SK-N-SH (cell line): ENCODE data around the gene THTPA. TPM values are rescaled to one million over a fixed set of nuclear protein-coding genes. Genes with fewer than 3 reads are reported as not detected.

Experiments
- CTCF ChIA-PET: fragments of 300-600, 350-600 bp; formaldehyde crosslinking; extraction: SDS; loops from one replicate; lab custom pipeline; 2021; lab: Yijun Ruan, JAX
- POLR2A ChIA-PET: fragments of 350-600 bp; sonication (Branson Sonifier 250); formaldehyde crosslinking; extraction: SDS; loops from one replicate; lab custom pipeline; 2020; ENCODE audit warnings: antibody characterized with exemption, inconsistent platforms; lab: Yijun Ruan, JAX
- DNase-seq: peaks from one replicate; pipeline ENCODE4 v3.0.0; 2012
- H2AFZ ChIP-seq: fragments of 200-600 bp; sonication (generic); 2 replicates; pipeline ENCODE4 v1.8.1; 2016; ENCODE audit warnings: antibody characterized with exemption, mild to moderate bottlenecking, low read depth
- H3F3A ChIP-seq: fragments of 200-600 bp; sonication (generic); replicated peaks from 2 replicates; pipeline ENCODE3; 2016; ENCODE audit warnings: antibody characterized with exemption, mild to moderate bottlenecking; ENCODE audit not compliant: insufficient read depth
- H3K27ac ChIP-seq, 2 experiments: fragments of 200-500 bp in 1 of 2; fragments of 200-600 bp in 1 of 2; sonication (Bioruptor generic) in 1 of 2; sonication (generic), shearing (Covaris generic) in 1 of 2; 2 replicates each; pipeline versions ENCODE4 v1.5.1 to v1.6.1; 2014 to 2016; ENCODE audit warnings: low read depth in 2 of 2, inconsistent platforms in 1 of 2, low read length in 1 of 2, mild to moderate bottlenecking in 1 of 2, mixed read lengths in 1 of 2
- H3K27me3 ChIP-seq: fragments of 200-600 bp; sonication (generic), shearing (Covaris generic); 2 replicates; pipeline ENCODE4 v1.6.1; 2016; ENCODE audit warnings: mixed run types; ENCODE audit not compliant: insufficient read depth
- H3K36me3 ChIP-seq, 2 experiments: fragments of 200-500 bp in 1 of 2; fragments of 200-600 bp in 1 of 2; sonication (Bioruptor generic) in 1 of 2; sonication (generic) in 1 of 2; replicated peaks in 1 of 2; 2 replicates each; pipeline versions ENCODE3 to v1.5.1; 2014 to 2016; ENCODE audit warnings: low read length in 1 of 2, mild to moderate bottlenecking in 1 of 2; ENCODE audit not compliant: insufficient read depth in 2 of 2, control insufficient read depth in 1 of 2
- H3K4me1 ChIP-seq, 2 experiments: fragments of 200-500 bp in 1 of 2; fragments of 200-600 bp in 1 of 2; sonication (Bioruptor generic) in 1 of 2; sonication (generic), shearing (Covaris generic) in 1 of 2; 2 replicates each; pipeline versions ENCODE4 v1.5.1 to v1.6.1; 2014 to 2016; ENCODE audit warnings: low read depth in 1 of 2, low read length in 1 of 2, mixed run types in 1 of 2; ENCODE audit not compliant: insufficient read depth in 2 of 2, control insufficient read depth in 1 of 2
- H3K4me2 ChIP-seq: fragments of 200-600 bp; sonication (generic), shearing (Covaris generic); 2 replicates; pipeline ENCODE4 v1.6.1; 2017; ENCODE audit warnings: mixed run types
- H3K4me3 ChIP-seq, 2 experiments: fragments of 200-500 bp in 1 of 2; fragments of 200-600 bp in 1 of 2; sonication (Bioruptor generic) in 1 of 2; sonication (generic), shearing (Covaris generic) in 1 of 2; 2 replicates each; pipeline versions ENCODE4 v1.5.1 to v1.8.1; 2014 to 2016; ENCODE audit warnings: low read depth in 2 of 2, inconsistent platforms in 1 of 2, low read length in 1 of 2, mild to moderate bottlenecking in 1 of 2, mixed read lengths in 1 of 2, moderate library complexity in 1 of 2
- H3K79me2 ChIP-seq: fragments of 200-600 bp; sonication (generic); 2 replicates; pipeline ENCODE4 v1.8.1; 2017; ENCODE audit warnings: mild to moderate bottlenecking; ENCODE audit not compliant: insufficient read depth
- H3K9ac ChIP-seq: fragments of 200-600 bp; sonication (generic); 2 replicates; pipeline ENCODE4 v1.6.1; 2017; ENCODE audit warnings: mixed run types
- H3K9me2 ChIP-seq: fragments of 200-600 bp; sonication (generic); 2 replicates; pipeline ENCODE4 v1.6.1; 2017; ENCODE audit warnings: mixed run types
- H3K9me3 ChIP-seq: fragments of 200-600 bp; sonication (generic); 2 replicates; pipeline ENCODE4 v1.6.1; 2017; ENCODE audit warnings: mixed run types, mild to moderate bottlenecking, moderate library complexity
- H4K20me1 ChIP-seq: fragments of 200-600 bp; sonication (generic); 2 replicates; pipeline ENCODE4 v1.6.1; 2017; ENCODE audit warnings: mild to moderate bottlenecking, mixed run types; ENCODE audit not compliant: insufficient read depth
- ELF1 ChIP-seq: IDR thresholded peaks from 2 replicates; pipeline ENCODE4 v1.4.0; 2012
- GABPA ChIP-seq: IDR thresholded peaks from 2 replicates; pipeline ENCODE4 v1.4.0; 2012; ENCODE audit warnings: low read depth, mild to moderate bottlenecking
- JUND ChIP-seq: IDR thresholded peaks from 2 replicates; pipeline ENCODE4 v1.4.0; 2012
- POLR2AphosphoS5 ChIP-seq: IDR thresholded peaks from 2 replicates; pipeline ENCODE4 v1.6.1; 2012; ENCODE audit warnings: low read depth, low read length
- RAD21 ChIP-seq: IDR thresholded peaks from 2 replicates; pipeline ENCODE4 v1.6.1; 2012; ENCODE audit warnings: mild to moderate bottlenecking, low read length
- SMC3 ChIP-seq: IDR thresholded peaks from 2 replicates; pipeline ENCODE4 v1.6.1; 2012; ENCODE audit warnings: low read depth, low read length, improper control_type of control experiment
- TEAD4 ChIP-seq: IDR thresholded peaks from 2 replicates; pipeline ENCODE4 v1.4.0; 2012; ENCODE audit warnings: mild to moderate bottlenecking, borderline replicate concordance; ENCODE audit not compliant: insufficient read depth
- USF1 ChIP-seq: IDR thresholded peaks from 2 replicates; pipeline ENCODE4 v1.4.0; 2012; ENCODE audit warnings: low read depth, borderline replicate concordance
- YY1 ChIP-seq: IDR thresholded peaks from 2 replicates; pipeline ENCODE4 v1.4.0; 2012; ENCODE audit warnings: low read depth, mild to moderate bottlenecking
- WGBS: methylation state at CpG from one replicate; pipeline ENCODE4 v1.1.6; 2017; ENCODE audit warnings: low lambda C conversion rate; 5-methylcytosine and 5-hydroxymethylcytosine counted together
- polyA plus RNA-seq, 3 experiments: library from polyadenylated mRNA; depleted of rRNA; stranded (reverse); fragments of >200 nt; gene quantifications; 2 replicates each; pipeline ENCODE4 v1.2.3, GENCODE V29; 2012
- TF ChIP-seq, protein P1 (sequence below): IDR thresholded peaks from 2 replicates; pipeline ENCODE4; 2012
- TF ChIP-seq, protein P2 (sequence below): IDR thresholded peaks from 2 replicates; pipeline ENCODE4 v1.6.1; 2012; ENCODE audit warnings: mild to moderate bottlenecking, low read depth, low read length, moderate library complexity
- TF ChIP-seq, protein P3 (sequence below): fragments of 150-350 bp; IDR thresholded peaks from 2 replicates; pipeline ENCODE4 v1.6.1; 2017; ENCODE audit warnings: antibody characterized with exemption, low read length, low read depth, borderline replicate concordance

The THTPA gene
- polyA plus RNA-seq, 1 of the 3 experiments (the other 2 are of a cell fraction): 16.3 TPM

GRCh38 chr14:23604148-23604547, 48.1 kb downstream of the THTPA start:
- H3K36me3 ChIP-seq: no peaks in the 10 kb centered on the region
- no peaks in the 10 kb centered on the region for H3K9me2 ChIP-seq
- no peaks in the 10 kb centered on the region for H3K79me2 ChIP-seq
- WGBS: 50% methylated on average over 2 of the region's 2 CpGs
- no peak for DNase-seq
- CTCF ChIA-PET: interaction anchor here (2.5 kb wide), 1 partner anchor 28 kb away, joined by 9 read pairs; no protein-coding TSS in a partner anchor
- no peak overlapping the region for H2AFZ ChIP-seq
- no peaks in the 10 kb centered on the region; the same call in 1 of the 2 replicates for H4K20me1 ChIP-seq
- H3K27me3 ChIP-seq: no peaks in the 10 kb centered on the region; the same call in 1 of the 2 replicates
- no peaks in the 10 kb centered on the region for H3K9me3 ChIP-seq
- no peak overlapping the region for H3K9ac ChIP-seq
- H3K4me2 ChIP-seq: no peak overlapping the region
- H3K27ac ChIP-seq: no peak overlapping the region
- H3K4me3 ChIP-seq: no peak overlapping the region
- no peaks in the 10 kb centered on the region for H3K4me1 ChIP-seq
- TF ChIP-seq, protein P1, sequence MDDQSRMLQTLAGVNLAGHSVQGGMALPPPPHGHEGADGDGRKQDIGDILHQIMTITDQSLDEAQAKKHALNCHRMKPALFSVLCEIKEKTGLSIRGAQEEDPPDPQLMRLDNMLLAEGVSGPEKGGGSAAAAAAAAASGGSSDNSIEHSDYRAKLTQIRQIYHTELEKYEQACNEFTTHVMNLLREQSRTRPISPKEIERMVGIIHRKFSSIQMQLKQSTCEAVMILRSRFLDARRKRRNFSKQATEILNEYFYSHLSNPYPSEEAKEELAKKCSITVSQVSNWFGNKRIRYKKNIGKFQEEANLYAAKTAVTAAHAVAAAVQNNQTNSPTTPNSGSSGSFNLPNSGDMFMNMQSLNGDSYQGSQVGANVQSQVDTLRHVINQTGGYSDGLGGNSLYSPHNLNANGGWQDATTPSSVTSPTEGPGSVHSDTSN: no peak
- POLR2A ChIA-PET: no interaction called here
- no peaks in the 10 kb centered on the region for H3F3A ChIP-seq

DNA sequence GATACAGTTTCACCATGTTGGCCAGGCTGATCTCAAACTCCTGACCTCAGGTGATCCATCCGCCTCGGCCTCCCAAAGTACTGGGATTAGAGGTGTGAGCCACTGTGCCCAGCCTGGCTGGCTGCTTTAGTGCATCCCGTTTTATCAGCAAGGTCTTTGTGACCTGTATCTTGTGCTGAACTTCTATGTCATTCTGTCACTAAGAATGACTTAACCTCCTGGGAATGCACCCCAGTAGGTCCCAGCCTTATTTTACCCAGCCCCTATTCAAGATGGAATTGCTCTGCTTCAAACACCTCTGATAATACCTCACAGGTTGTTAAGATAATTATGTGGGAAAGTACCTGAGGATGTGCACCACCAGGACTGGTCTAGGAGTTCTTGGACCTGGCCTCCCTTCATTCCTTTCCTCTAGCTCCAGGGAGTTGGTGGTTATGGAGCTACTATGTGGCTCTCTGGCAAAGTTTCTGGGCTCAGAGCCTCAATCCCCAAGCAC, 48.7 kb downstream of the THTPA start:
- no peaks in the 10 kb centered on the region for H3K4me1 ChIP-seq
- no peaks in the 10 kb centered on the region for H3F3A ChIP-seq
- H3K9me2 ChIP-seq: no peaks in the 10 kb centered on the region
- H3K4me3 ChIP-seq: no peak overlapping the region
- no peak overlapping the region for H3K9ac ChIP-seq
- TF ChIP-seq RAD21 (no peak), JUND (no peak), SMC3 (no peak), TEAD4 (no peak), POLR2AphosphoS5 (no peak), YY1 (no peak), ELF1 (no peak), GABPA (no peak), USF1 (no peak)
- TF ChIP-seq, protein P2, sequence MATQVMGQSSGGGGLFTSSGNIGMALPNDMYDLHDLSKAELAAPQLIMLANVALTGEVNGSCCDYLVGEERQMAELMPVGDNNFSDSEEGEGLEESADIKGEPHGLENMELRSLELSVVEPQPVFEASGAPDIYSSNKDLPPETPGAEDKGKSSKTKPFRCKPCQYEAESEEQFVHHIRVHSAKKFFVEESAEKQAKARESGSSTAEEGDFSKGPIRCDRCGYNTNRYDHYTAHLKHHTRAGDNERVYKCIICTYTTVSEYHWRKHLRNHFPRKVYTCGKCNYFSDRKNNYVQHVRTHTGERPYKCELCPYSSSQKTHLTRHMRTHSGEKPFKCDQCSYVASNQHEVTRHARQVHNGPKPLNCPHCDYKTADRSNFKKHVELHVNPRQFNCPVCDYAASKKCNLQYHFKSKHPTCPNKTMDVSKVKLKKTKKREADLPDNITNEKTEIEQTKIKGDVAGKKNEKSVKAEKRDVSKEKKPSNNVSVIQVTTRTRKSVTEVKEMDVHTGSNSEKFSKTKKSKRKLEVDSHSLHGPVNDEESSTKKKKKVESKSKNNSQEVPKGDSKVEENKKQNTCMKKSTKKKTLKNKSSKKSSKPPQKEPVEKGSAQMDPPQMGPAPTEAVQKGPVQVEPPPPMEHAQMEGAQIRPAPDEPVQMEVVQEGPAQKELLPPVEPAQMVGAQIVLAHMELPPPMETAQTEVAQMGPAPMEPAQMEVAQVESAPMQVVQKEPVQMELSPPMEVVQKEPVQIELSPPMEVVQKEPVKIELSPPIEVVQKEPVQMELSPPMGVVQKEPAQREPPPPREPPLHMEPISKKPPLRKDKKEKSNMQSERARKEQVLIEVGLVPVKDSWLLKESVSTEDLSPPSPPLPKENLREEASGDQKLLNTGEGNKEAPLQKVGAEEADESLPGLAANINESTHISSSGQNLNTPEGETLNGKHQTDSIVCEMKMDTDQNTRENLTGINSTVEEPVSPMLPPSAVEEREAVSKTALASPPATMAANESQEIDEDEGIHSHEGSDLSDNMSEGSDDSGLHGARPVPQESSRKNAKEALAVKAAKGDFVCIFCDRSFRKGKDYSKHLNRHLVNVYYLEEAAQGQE: no peak
- TF ChIP-seq, protein P3, sequence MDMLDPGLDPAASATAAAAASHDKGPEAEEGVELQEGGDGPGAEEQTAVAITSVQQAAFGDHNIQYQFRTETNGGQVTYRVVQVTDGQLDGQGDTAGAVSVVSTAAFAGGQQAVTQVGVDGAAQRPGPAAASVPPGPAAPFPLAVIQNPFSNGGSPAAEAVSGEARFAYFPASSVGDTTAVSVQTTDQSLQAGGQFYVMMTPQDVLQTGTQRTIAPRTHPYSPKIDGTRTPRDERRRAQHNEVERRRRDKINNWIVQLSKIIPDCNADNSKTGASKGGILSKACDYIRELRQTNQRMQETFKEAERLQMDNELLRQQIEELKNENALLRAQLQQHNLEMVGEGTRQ: no peak
- DNase-seq: no peak
- ChIA-PET CTCF (interaction anchor here (0.7 to 1.4 kb wide), 2 partner anchors 15 to 326 kb away, joined by 3 to 6 read pairs; no protein-coding TSS in a partner anchor), POLR2A (no interaction called here)
- 50% methylated on average over 3 of the region's 3 CpGs for WGBS
- H3K36me3 ChIP-seq: no peaks in the 10 kb centered on the region
- H2AFZ ChIP-seq: no peak overlapping the region
- H3K9me3 ChIP-seq: no peaks in the 10 kb centered on the region
- H3K4me2 ChIP-seq: no peak overlapping the region
- no peaks in the 10 kb centered on the region; the same call in 1 of the 2 replicates for H3K27me3 ChIP-seq
- no peaks in the 10 kb centered on the region for H3K79me2 ChIP-seq
- H4K20me1 ChIP-seq: no peaks in the 10 kb centered on the region; the same call in 1 of the 2 replicates
- no peak overlapping the region for H3K27ac ChIP-seq
